GM21737 (cell line): ENCODE results near the gene BRINP3.

Source experiments
- ATAC-seq: cut with Tn5 transposase; IDR thresholded peaks from one replicate; pipeline ENCODE4 v1.9.1; 2021; ENCODE audit warnings: mild to moderate bottlenecking, moderate library complexity; ENCODE audit not compliant: unreplicated experiment

The BRINP3 gene

GRCh38 chr1:190193508-190194115 lies 284.1 kb downstream of the BRINP3 start:
- no peak for ATAC-seq

DNA sequence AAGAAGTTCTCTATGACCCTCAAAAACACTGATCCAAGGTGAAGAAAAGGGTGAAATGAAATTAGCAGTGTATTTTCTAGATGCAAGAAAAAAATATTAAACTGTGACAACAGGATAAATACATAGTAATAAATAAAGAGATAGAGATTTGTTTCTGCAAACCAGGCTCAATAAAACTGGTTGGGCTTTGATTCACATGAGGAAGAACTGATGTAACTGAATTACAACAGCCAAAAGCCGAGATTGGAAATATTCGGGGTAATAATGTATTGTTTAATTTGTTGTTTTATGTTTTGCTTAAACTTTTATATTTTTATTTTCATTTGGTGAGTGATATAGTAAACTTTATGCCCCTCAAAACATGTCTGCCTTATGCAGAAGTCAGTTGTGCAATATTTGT lies 285.0 kb downstream of the BRINP3 start:
- ATAC-seq: no peak

- no peak for ATAC-seq
Measured at GRCh38 chr1:190183588-190183987, 294.1 kb downstream of the BRINP3 start.

DNA sequence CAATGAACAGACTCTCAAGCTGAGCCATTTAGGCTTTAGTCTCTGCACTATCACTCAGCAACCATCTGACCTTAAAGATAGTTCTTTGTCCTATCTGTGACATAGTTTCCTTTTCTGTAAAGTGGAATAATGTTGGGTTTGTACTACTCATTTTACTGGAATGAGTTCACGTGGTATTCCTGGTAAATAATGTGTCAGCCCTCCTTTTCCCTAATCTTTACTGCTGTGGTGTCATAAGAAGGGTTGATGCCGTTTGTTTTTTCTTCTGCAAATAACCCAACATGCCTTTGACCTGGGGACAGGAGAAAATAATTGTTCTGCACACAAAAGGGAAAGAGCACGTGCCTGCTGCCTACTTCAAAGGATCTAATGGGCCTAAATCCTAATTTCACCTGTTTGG lies 297.8 kb downstream of the BRINP3 start:
- no peak for ATAC-seq

DNA sequence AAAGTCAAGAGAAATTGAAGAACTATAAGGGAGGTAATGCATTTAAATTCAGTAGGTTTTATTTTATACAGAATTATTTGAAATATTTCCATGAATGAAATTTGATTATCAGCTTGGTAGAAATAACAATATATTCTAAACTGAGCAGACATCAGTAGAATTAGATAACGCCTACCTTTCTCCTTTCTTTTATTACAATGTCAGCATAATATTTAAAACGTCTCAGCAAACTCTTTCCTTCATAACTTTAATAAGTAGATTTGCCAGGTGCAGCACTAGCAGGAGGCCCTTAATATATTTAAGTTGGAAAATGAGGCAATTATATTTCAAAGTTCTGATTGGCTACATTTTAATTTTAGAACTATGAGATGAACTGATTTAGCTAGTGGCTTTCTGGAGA lies 298.8 kb downstream of the BRINP3 start:
- no peak for ATAC-seq

DNA sequence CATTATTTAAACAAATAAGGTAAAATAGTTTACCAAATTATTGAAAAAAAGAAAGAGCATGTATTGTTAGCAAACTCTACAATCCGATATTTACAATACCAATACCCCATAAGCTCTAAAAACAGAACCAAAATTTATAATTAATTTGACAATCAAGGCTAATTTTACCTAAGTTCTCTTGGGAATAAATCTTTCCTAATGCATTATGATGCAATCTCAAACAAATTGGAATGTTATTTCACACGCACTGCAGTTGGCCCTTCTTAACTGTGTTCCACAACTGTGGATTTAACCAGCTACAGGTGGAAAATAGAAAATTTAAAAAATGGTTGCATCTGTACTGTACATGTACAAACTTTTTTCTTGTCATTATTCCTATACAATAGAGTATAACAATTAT lies 300.1 kb downstream of the BRINP3 start:
- no peak for ATAC-seq

- ATAC-seq: no peak
Measured at GRCh38 chr1:190176776-190177175, 300.9 kb downstream of the BRINP3 start.

DNA sequence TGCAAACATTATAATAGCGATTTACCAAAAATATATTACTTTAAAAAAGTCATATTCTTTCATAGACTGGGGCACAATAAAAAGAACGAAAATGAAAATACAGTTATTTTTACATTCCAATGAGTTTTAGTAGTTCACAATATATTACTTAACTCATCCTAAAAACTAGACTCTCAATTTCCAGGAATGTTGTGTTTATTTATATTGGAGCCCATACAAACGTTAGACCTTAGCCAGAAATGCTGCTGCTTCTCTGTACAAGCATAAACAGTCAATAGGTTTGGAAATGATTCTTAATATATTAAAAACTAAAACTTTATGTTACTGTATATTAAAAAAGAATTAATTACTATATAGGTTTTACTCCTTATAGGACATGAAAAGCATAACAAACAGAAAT lies 302.3 kb downstream of the BRINP3 start:
- no peak for ATAC-seq

- ATAC-seq: no peak
Measured at GRCh38 chr1:190172651-190173430, 304.8 kb downstream of the BRINP3 start.

DNA sequence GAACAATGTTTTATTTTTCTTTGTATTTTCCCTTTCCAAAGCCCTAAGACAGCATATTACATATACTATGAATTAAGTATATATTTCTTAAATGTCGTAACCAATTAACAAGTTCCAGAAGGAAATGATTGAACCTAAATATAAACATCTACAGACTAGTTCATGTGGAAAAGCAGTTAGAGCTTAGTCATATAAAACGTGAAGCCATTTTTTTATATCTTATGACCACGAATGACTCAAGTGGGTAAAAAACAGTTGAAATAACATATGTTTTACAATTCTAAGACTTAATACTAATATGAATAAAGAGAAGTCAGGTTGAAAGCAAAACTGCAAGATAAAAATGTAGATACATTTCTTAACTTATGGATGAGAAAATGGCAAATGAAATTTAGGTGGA lies 307.3 kb downstream of the BRINP3 start:
- no peak for ATAC-seq

DNA sequence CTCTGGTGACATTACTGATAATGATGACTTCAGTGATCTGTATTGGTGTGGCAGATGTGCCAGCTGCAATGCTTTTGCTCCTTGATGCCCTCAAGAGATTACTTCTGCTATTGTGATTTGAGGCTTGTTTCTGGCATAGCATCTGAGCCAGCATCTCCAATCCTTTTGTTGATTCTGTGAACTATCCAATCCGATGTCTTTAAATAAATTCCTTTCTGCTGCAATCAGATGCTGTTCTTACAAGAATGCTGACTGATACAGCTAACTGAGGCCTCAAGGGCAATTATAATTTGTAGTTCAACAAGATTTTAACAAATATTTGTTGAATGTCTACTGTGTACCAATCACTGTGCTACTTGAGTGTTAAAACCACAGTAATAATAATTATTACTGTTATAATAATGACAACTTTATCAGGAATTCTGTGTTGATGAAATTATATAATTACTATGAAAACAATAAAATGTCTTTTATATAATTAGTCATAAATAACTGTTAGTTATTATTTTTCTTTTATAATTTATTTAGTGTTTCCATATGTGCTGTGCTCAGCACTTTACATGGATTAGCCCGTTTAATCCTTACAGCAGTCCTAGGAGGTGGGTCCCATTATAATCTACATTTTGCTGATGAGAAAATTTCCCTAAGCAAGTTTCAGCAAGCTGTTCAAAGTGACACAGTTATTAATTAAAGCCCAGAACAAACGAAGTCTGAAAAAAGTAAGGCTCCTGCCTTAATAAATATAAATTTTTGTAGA lies 308.2 kb downstream of the BRINP3 start:
- ATAC-seq: no peak

DNA sequence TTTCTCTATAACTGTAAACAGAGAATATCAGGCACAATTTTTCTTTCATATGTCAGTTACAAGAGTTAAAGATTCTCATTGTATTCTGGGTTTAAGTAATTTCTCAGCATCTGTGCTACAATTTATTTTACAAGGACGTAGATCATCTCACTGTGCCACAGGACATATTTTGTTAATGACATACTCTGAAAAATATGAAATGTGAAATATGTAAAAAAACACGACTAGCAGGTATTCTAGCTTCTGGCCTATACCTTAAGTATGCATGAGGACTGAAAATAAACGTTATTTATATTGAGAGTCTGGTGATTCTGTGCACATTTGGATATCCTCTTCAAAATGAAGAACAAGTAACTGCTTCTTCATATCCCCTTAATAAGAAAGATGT lies 308.8 kb downstream of the BRINP3 start:
- ATAC-seq: no peak

- ATAC-seq: no peak
Measured at GRCh38 chr1:190168116-190168892, 309.4 kb downstream of the BRINP3 start.

DNA sequence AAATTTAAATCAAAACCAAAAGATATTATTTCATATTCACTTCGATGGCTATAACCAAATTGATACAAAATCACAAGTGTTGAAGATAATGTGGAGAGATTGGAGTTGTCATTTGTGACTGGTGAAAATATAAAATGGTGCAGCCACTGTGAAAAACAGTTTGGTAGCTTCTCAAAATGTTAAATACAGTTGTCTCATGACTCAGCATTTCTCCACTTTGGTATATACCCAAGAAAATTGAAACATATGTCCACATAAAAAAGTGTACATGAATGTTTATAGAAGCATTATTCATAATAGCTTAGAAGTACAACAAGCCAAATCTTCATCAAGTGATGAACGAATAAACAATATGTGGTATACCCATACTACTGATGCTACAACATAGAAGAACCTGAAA lies 318.5 kb downstream of the BRINP3 start:
- no peak for ATAC-seq

DNA sequence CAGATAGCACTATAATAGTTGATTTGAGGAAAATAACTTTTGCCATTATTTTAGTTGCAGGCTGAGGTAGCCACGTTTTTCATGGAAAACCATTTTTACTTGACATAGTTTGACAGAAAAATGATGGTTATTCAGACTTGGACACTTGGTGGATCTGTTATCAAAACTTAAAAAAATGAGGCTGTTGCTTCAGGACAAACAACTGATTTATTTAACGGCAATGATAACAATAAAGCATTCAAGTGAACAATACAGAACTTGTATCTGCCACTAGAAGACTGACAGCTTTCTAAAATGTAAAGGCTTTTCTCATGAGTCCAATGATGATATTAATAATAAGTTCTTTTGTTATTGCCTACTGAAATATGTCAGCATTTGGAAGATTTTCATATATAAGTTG lies 322.9 kb downstream of the BRINP3 start:
- ATAC-seq: no peak

DNA sequence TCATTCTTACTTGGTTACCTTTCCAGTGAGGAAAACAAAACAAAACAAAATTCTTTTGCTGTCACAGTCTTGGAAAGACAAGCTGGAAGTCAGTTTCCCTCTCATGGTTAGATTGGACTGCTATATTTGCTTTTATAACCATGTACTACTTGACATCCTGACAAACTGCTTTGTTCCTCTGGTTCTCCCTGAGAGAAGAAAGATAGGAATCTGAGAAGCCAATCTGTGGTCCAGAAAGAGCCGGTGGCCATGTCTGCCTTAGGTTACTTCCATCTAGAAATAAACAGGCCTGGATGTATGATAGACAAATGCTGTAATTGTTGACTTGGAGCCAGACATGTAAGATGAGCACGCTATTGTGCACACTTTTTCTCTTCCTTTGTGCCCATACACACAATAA lies 330.0 kb downstream of the BRINP3 start:
- no peak for ATAC-seq

GRCh38 chr1:190144650-190145049 lies 333.0 kb downstream of the BRINP3 start:
- ATAC-seq: no peak

- no peak for ATAC-seq
Measured at GRCh38 chr1:190140644-190141043, 337.0 kb downstream of the BRINP3 start.

- ATAC-seq: no peak
Measured at GRCh38 chr1:190138702-190139101, 339.0 kb downstream of the BRINP3 start.

DNA sequence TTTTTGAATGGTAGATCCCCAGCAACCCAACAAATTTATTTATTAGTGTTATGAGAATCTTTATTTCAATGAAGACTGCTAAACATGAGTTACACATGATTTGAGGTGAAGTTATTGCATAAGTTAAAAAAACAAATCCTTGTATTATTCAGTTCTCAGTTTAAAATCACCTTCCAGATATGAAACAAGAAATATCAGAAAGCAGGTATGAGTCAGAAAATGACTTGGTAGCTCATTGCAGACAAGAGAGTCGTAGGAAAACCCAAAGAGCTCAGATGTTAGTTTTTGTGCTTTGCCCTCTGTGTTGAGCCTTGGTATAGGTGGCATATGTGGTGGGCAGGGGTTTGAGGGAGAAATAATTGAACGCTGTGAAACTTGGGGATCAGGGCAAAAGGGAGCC lies 339.4 kb downstream of the BRINP3 start:
- no peak for ATAC-seq

DNA sequence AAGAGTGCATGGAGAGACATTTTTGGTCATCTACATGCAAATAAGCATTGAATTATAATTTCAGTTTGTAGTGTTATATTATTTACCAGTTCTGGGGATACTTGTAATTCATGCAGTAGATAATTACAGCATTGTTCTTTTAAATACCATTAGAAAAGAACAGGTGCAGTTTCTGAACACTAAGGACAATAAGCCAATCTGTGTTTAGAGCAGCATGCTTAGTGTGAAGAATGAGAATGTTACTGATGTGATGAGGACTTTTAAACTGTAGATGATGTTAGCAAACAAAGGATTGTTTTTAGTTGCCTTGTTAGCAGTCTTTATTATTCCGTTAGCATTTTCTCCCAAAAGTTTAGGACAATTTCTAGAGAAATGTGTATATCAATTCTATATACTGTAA lies 348.3 kb downstream of the BRINP3 start:
- ATAC-seq: no peak
